ENCODE results near the gene CUL2. TPM values are rescaled to one million over a fixed set of nuclear protein-coding genes. Genes with fewer than 3 reads are reported as not detected.

CUL2 gene
- total RNA-seq, 2 experiments from 2014 or later: 30.1 to 32.4 TPM

DNA sequence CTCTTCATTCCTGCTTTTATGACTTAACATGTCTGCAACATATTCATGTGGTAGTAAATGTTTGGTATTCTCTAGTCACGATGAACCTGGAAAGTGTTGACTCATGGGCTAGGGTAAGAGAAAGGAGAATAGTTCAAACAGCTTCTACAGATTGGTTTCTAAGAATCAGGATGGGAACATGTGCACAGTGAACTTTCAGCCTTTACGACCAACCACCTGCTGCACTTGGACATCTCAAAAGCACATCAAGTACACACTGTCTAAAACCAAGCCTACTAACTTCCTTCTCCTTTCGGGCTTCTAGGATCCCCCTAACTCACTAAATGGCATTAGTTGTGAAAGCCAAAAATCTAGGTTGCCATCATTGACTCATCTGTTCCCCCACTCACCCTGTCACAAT lies 85.5 kb downstream of the CUL2 start:
- Histone ChIP-seq H3K27ac (ENCODE audit: low read depth in 1 of 2, low read length in 2 of 2) (no peak overlapping the region), H3K36me3 (ENCODE audit: insufficient read depth, low read length) (peaks cover 4% of the 10 kb centered on the region), H3K4me3 (ENCODE audit: low read length) (no peak overlapping the region), H3K4me1 (ENCODE audit: insufficient read depth, low read length) (no peaks in the 10 kb centered on the region), H3K9me3 (ENCODE audit: control insufficient read depth in 1 of 2, insufficient read depth in 1 of 2, low read length in 2 of 2) (no peaks in the 10 kb centered on the region), H3K27me3 (ENCODE audit: control insufficient read depth in 1 of 2, insufficient read depth in 2 of 2, low read length in 2 of 2) (no peaks in the 10 kb centered on the region)
- no peaks in the 10 kb centered on the region for H3K27me3 Mint-ChIP-seq
- ChIA-PET CTCF (no interaction called here), POLR2A (no interaction called here)
- H3K4me3 Mint-ChIP-seq: no peak overlapping the region
- H3K4me1 Mint-ChIP-seq (ENCODE audit: low read depth): no peaks in the 10 kb centered on the region
- TF ChIP-seq, protein P1, sequence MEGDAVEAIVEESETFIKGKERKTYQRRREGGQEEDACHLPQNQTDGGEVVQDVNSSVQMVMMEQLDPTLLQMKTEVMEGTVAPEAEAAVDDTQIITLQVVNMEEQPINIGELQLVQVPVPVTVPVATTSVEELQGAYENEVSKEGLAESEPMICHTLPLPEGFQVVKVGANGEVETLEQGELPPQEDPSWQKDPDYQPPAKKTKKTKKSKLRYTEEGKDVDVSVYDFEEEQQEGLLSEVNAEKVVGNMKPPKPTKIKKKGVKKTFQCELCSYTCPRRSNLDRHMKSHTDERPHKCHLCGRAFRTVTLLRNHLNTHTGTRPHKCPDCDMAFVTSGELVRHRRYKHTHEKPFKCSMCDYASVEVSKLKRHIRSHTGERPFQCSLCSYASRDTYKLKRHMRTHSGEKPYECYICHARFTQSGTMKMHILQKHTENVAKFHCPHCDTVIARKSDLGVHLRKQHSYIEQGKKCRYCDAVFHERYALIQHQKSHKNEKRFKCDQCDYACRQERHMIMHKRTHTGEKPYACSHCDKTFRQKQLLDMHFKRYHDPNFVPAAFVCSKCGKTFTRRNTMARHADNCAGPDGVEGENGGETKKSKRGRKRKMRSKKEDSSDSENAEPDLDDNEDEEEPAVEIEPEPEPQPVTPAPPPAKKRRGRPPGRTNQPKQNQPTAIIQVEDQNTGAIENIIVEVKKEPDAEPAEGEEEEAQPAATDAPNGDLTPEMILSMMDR (IDR thresholded peaks at IDR 0.05): no peak
- H3K36me3 Mint-ChIP-seq (ENCODE audit: low read depth): peaks cover 22% of the 10 kb centered on the region
- no peak for DNase-seq
- ATAC-seq (ENCODE audit: poor library complexity): no peak
- no peaks in the 10 kb centered on the region for H3K9me3 Mint-ChIP-seq
- no peak overlapping the region for H3K27ac Mint-ChIP-seq
- intact Hi-C loops (cut with DNase I, micrococcal nuclease): no loop called here

DNA sequence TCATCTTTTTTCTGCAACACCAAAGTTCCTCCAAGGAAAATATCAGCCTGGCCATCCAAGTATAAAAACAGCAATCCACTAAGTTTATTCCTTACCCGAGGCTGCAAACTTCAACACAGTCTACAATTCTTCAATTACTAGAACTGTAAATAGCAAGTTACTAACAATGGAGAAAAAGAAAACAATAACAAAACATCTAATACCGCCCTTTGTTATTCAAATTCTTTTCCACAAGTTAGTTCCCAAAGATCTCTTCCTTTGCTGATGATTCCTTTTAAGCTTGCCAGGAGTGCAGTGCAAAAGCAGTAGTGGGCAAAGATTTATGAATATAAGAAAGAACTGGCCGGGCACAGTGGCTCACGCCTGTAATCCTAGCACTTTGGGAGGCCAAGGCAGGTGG lies 86.2 kb downstream of the CUL2 start:
- CTCF ChIA-PET: no interaction called here
- Histone ChIP-seq H3K9me3 (ENCODE audit: control insufficient read depth in 1 of 2, insufficient read depth in 1 of 2, low read length in 2 of 2) (no peaks in the 10 kb centered on the region), H3K4me3 (ENCODE audit: low read length) (no peak overlapping the region), H3K27me3 (ENCODE audit: control insufficient read depth in 1 of 2, insufficient read depth in 2 of 2, low read length in 2 of 2) (no peaks in the 10 kb centered on the region), H3K4me1 (ENCODE audit: insufficient read depth, low read length) (no peaks in the 10 kb centered on the region), H3K36me3 (ENCODE audit: insufficient read depth, low read length) (no peaks in the 10 kb centered on the region), H3K27ac (ENCODE audit: low read depth in 1 of 2, low read length in 2 of 2) (no peak overlapping the region)
- DNase-seq: no peak
- peaks cover 16% of the 10 kb centered on the region for H3K36me3 Mint-ChIP-seq (ENCODE audit: low read depth)
- POLR2A ChIA-PET: no interaction called here
- H3K4me1 Mint-ChIP-seq (ENCODE audit: low read depth): no peaks in the 10 kb centered on the region
- no peaks in the 10 kb centered on the region for H3K27me3 Mint-ChIP-seq
- H3K27ac Mint-ChIP-seq: no peak overlapping the region
- no peaks in the 10 kb centered on the region for H3K9me3 Mint-ChIP-seq
- intact Hi-C loops (cut with DNase I, micrococcal nuclease): no loop called here
- TF ChIP-seq, protein P1 (IDR thresholded peaks at IDR 0.05): no peak
- no peak for ATAC-seq (ENCODE audit: poor library complexity)
- H3K4me3 Mint-ChIP-seq: no peak overlapping the region

DNA sequence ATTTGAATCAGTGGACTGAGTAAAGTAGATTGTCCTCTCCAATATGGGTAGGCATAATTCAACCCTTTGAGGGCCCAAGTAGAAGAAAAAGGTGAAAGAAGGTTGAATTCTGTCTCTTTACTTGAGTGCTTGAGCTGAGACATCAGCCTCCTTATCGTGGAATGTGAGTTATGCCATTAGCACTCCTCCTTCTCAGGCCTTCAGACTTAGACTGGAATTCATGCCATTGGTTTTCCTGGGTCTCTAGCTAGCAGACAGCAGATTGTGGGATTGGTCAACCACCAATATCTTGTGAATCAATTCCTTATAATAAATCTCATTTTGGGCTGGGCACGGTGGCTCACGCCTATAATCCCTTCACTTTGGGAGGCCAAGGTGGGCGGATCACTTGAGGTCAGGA lies 89.2 kb downstream of the CUL2 start:
- intact Hi-C loops (cut with DNase I, micrococcal nuclease): no loop called here
- POLR2A ChIA-PET: no interaction called here

More for the DNA sequence above, 89.2 kb downstream of the CUL2 start:
- Histone ChIP-seq H3K36me3 (ENCODE audit: insufficient read depth, low read length) (no peaks in the 10 kb centered on the region), H3K9me3 (ENCODE audit: control insufficient read depth in 1 of 2, insufficient read depth in 1 of 2, low read length in 2 of 2) (no peaks in the 10 kb centered on the region), H3K27me3 (ENCODE audit: control insufficient read depth in 1 of 2, insufficient read depth in 2 of 2, low read length in 2 of 2) (no peaks in the 10 kb centered on the region), H3K4me3 (ENCODE audit: low read length) (no peak overlapping the region), H3K4me1 (ENCODE audit: insufficient read depth, low read length) (no peaks in the 10 kb centered on the region), H3K27ac (ENCODE audit: low read depth in 1 of 2, low read length in 2 of 2) (no peak overlapping the region)
- Mint-ChIP-seq H3K4me1 (ENCODE audit: low read depth) (no peaks in the 10 kb centered on the region), H3K27me3 (no peaks in the 10 kb centered on the region), H3K36me3 (ENCODE audit: low read depth) (peaks cover 9% of the 10 kb centered on the region), H3K27ac (no peak overlapping the region), H3K4me3 (no peak overlapping the region), H3K9me3 (no peaks in the 10 kb centered on the region)
- TF ChIP-seq, protein P1 (IDR thresholded peaks at IDR 0.05): no peak
- CTCF ChIA-PET: no interaction called here
- ATAC-seq (ENCODE audit: poor library complexity) (no peak), DNase-seq (no peak)
